ENCODE data around the gene ABCC9.

Gene ABCC9

DNA sequence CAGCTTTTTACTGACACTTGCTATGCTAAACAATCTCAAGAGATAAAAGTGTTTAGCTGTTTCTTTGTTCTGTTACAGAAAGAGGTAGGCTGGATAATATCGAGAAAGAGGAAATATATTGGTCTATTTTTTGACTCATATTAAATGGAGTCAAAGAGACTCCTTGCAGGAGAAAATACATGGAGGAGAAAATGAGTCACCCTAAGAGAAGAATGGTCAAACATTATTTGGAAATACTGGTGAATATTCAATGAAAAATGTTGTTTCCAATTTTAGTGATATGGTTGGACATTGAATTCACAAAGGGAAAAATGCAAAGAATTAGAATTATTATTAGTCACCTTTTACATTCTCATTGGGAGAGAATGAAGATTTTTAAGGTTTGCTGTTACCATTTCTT, 169.9 kb downstream of the ABCC9 start:
- no peak for DNase-seq (ENCODE audit: low spot score)
- in situ Hi-C loops (cut with MboI; ENCODE audit: low sequenced_read_pairs, unreplicated experiment), result no loop called here
- TF ChIP-seq, protein P1, sequence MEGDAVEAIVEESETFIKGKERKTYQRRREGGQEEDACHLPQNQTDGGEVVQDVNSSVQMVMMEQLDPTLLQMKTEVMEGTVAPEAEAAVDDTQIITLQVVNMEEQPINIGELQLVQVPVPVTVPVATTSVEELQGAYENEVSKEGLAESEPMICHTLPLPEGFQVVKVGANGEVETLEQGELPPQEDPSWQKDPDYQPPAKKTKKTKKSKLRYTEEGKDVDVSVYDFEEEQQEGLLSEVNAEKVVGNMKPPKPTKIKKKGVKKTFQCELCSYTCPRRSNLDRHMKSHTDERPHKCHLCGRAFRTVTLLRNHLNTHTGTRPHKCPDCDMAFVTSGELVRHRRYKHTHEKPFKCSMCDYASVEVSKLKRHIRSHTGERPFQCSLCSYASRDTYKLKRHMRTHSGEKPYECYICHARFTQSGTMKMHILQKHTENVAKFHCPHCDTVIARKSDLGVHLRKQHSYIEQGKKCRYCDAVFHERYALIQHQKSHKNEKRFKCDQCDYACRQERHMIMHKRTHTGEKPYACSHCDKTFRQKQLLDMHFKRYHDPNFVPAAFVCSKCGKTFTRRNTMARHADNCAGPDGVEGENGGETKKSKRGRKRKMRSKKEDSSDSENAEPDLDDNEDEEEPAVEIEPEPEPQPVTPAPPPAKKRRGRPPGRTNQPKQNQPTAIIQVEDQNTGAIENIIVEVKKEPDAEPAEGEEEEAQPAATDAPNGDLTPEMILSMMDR (IDR thresholded peaks at IDR 0.05; ENCODE audit: borderline replicate concordance, control extremely low read depth, extremely low read depth, insufficient read depth, missing control alignments), result no peak

DNA sequence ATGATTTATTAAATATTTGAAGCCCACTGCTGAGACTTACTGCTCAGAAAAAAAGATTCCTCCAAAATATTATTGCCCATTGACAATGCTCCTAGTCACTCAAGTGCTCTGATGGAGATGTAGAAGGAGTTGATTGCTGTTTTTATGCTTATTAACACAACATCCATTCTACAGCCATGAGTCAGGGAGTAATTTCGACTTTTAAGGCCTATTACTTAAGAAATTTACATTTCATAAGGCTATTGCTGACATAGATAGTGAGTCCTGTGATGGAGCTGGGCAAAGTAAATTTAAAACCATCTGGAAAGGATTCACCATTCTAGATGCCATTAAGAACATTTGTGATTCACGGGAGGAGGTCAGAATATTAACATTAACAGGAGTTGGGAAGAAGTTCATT, 171.9 kb downstream of the ABCC9 start:
- DNase-seq (ENCODE audit: low spot score), result no peak
- in situ Hi-C loops (cut with MboI; ENCODE audit: low sequenced_read_pairs, unreplicated experiment), result no loop called here
- TF ChIP-seq, protein P1 (IDR thresholded peaks at IDR 0.05; ENCODE audit: borderline replicate concordance, control extremely low read depth, extremely low read depth, insufficient read depth, missing control alignments), result no peak

DNA sequence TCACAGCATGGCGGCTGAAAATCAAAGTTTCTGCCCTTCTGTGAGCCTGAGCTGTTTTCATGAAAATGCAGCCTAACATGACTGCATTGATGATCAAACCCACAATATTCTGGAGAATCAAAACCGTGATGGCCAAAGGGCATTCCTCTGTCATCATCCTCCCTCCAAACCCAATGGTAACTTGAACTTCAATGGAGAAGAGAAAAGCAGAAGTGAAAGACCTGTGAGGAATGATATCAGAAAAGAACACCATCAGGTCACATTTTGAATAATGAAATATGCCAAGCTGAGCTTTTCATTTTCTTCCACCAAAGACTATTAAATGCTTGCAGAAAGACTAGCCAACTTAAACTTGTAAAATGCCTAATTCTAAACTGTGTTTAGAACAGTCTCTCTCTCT, 174.8 kb downstream of the ABCC9 start:
- TF ChIP-seq, protein P1 (IDR thresholded peaks at IDR 0.05; ENCODE audit: borderline replicate concordance, control extremely low read depth, extremely low read depth, insufficient read depth, missing control alignments), result no peak
- DNase-seq (ENCODE audit: low spot score), result no peak
- in situ Hi-C loops (cut with MboI; ENCODE audit: low sequenced_read_pairs, unreplicated experiment), result no loop called here

DNA sequence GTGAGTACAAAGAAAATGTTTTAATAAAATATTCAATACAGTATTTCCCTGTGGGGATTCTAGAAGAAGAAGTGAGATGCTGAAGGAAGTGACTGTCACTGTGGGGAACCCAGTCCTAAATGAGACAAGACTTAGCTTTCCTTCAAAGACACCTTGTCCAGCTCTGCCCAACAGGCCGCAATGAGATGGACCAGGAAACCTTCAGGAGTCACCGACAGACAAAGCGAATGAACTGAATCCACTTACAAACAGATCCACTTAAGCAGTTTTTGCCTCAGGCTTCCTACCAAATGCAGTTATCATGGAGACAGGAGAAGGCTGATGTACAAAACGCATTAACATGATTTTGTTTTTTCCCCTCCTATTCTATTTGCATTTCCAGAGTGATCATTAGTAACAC, 176.3 kb downstream of the ABCC9 start:
- DNase-seq (ENCODE audit: low spot score), result no peak
- TF ChIP-seq, protein P1 (IDR thresholded peaks at IDR 0.05; ENCODE audit: borderline replicate concordance, control extremely low read depth, extremely low read depth, insufficient read depth, missing control alignments), result no peak
- in situ Hi-C loops (cut with MboI; ENCODE audit: low sequenced_read_pairs, unreplicated experiment), result no loop called here

DNA sequence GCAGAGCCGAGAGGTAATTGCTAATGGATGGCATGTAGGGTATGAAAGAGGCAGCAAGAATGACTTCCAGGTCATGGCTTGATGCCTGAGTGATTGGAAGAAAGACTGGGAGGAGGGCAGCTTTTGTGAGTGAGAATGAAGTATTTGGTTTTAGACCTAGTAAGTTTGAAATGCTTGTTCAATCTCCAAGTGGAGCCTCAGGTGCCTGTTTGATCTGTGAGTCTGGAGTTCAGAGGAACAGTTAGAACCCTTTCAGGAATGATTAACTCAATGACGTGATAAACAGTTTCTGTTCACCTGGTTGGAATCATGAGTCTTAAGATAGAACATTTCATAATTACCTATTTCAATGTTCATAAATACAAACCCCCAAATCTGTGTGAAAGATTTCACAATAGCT, 177.2 kb downstream of the ABCC9 start:
- TF ChIP-seq, protein P1 (IDR thresholded peaks at IDR 0.05; ENCODE audit: borderline replicate concordance, control extremely low read depth, extremely low read depth, insufficient read depth, missing control alignments), result no peak
- in situ Hi-C loops (cut with MboI; ENCODE audit: low sequenced_read_pairs, unreplicated experiment), result no loop called here
- no peak for DNase-seq (ENCODE audit: low spot score)

DNA sequence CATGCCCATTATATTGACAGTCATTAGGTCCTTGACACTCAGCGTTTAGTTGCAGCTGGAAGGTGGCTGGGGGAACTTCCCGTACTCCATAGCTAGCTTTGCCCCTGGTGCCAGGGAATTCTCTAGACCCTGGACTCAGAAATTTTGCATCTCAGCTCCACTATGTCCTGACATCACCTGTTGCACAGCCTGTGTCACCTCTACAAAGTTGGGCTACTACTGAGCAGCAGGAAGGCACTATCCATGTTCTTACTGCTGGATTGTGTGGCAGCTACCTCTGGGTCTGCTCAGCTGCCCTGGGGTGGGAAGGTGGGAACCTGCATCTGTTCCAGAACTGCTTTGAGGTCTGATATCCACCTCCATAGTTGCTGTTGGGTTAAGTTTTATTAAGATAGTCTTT, 177.7 kb downstream of the ABCC9 start:
- in situ Hi-C loops (cut with MboI; ENCODE audit: low sequenced_read_pairs, unreplicated experiment), result no loop called here
- TF ChIP-seq, protein P1 (IDR thresholded peaks at IDR 0.05; ENCODE audit: borderline replicate concordance, control extremely low read depth, extremely low read depth, insufficient read depth, missing control alignments), result no peak
- no peak for DNase-seq (ENCODE audit: low spot score)

DNA sequence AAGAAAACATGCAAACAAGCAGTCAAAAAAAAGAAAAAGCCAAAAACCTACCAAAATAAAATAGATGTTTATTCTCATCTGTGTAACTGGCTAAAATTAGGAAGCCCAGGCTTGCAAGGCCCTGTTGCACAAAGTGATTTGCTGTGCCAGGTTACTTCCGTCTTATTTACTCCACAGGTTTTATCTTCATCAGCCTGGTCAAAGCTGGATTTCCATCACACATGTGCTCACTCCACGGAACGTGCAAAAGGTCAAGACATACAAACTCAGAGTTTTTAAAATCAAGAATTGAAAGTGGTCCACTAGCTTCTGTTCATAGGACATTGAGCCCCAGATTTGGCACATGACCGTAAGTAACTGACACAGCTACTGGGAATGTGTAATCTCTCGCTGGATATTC, 181.5 kb downstream of the ABCC9 start:
- TF ChIP-seq, protein P1 (IDR thresholded peaks at IDR 0.05; ENCODE audit: borderline replicate concordance, control extremely low read depth, extremely low read depth, insufficient read depth, missing control alignments), result no peak
- DNase-seq (ENCODE audit: low spot score), result no peak
- in situ Hi-C loops (cut with MboI; ENCODE audit: low sequenced_read_pairs, unreplicated experiment), result no loop called here
